HCT116 (cell line): ENCODE data around the gene SLC6A3. TPM values are rescaled to one million over a fixed set of nuclear protein-coding genes. Genes with fewer than 3 reads are reported as not detected.

Experiments
- ATAC-seq: fragments of 200-7000 bp; cut with Tn5 transposase; 2 replicates; pipeline ENCODE4 v1.9.1; 2020; ENCODE audit warnings: mild to moderate bottlenecking, moderate library complexity
- BruUV-seq: library from RNA; stranded (reverse); fragments of 400-500 nt; replicated peaks from 2 replicates; lab custom pipeline; 2021; lab: Mats Ljungman, UMichigan
- CTCF ChIA-PET: fragments of 300-600 bp; sonication (Branson Sonifier 250); formaldehyde crosslinking; loops from one replicate; lab custom pipeline; 2021; ENCODE audit warnings: antibody characterized with exemption; lab: Charles Lee
- POLR2A ChIA-PET: fragments of 300-600, 350-600 bp; sonication (Branson Sonifier 250); formaldehyde crosslinking; loops from one replicate; lab custom pipeline; 2021; ENCODE audit warnings: antibody characterized with exemption; lab: Charles Lee
- RAD21 ChIA-PET, 2 experiments: fragments of 300-600 bp; sonication (Branson Sonifier 250); formaldehyde crosslinking; loops; one replicate each; lab custom pipeline; 2023; ENCODE audit warnings: low total read pairs in 2 of 2; ENCODE audit not compliant: uncharacterized antibody in 2 of 2, unreplicated experiment in 2 of 2, low non-redundant PET in 1 of 2; lab: Charles Lee
- DNase-seq: peaks from one replicate; pipeline ENCODE4 v3.0.0-alpha.2; 2010; ENCODE audit warnings: low read depth, low spot score
- H2AFZ ChIP-seq: fragments of 200-600 bp; shearing (Covaris generic), sonication (generic); 2 replicates; pipeline ENCODE4 v1.6.1; 2017; ENCODE audit warnings: low read depth, mixed run types, mixed read lengths, antibody characterized with exemption, low read length; ENCODE audit not compliant: poor library complexity, severe bottlenecking
- H3K27ac ChIP-seq: 2 replicates; pipeline ENCODE4 v1.5.1; 2012; ENCODE audit warnings: low read depth, low read length
- H3K27me3 ChIP-seq: fragments of 200-600 bp; sonication (generic); 2 replicates; pipeline ENCODE4 v1.6.1; 2016; ENCODE audit warnings: mixed run types, low read length, mixed read lengths; ENCODE audit not compliant: insufficient read depth
- H3K36me3 ChIP-seq, 2 experiments: fragments of 200-500 bp in 1 of 2; fragments of 200-600 bp in 1 of 2; sonication (Bioruptor generic) in 1 of 2; sonication (generic) in 1 of 2; 2 replicates each; pipeline versions ENCODE4 v1.5.1 to v1.6.1; 2014 to 2016; ENCODE audit warnings: low read length in 2 of 2, inconsistent platforms in 1 of 2, mixed read lengths in 1 of 2, mixed run types in 1 of 2; ENCODE audit not compliant: insufficient read depth in 2 of 2, control insufficient read depth in 1 of 2
- H3K4me1 ChIP-seq, 2 experiments: fragments of 200-600 bp in 1 of 2; sonication (generic) in 1 of 2; 2 replicates each; pipeline versions ENCODE4 v1.5.1 to v1.6.1; 2012 to 2017; ENCODE audit warnings: low read length in 2 of 2, inconsistent platforms in 1 of 2, mild to moderate bottlenecking in 1 of 2, mixed read lengths in 1 of 2, mixed run types in 1 of 2, moderate library complexity in 1 of 2; ENCODE audit not compliant: insufficient read depth in 2 of 2, control insufficient read depth in 1 of 2
- H3K4me2 ChIP-seq: fragments of 200-600 bp; sonication (generic); 2 replicates; pipeline ENCODE4 v1.6.1; 2017; ENCODE audit warnings: mixed run types, low read length, mixed read lengths
- H3K4me3 ChIP-seq, 2 experiments: fragments of 200-600 bp in 1 of 2; sonication (generic) in 1 of 2; replicated peaks in 1 of 2; 2 replicates each; pipeline ENCODE4 v1.5.1; 2011 to 2016; ENCODE audit warnings: low read length in 2 of 2, control low read depth in 1 of 2, low read depth in 1 of 2, mild to moderate bottlenecking in 1 of 2, mixed read lengths in 1 of 2, mixed run types in 1 of 2
- H3K79me2 ChIP-seq: fragments of 200-600 bp; sonication (generic); 2 replicates; pipeline ENCODE4 v1.6.1; 2017; ENCODE audit warnings: mild to moderate bottlenecking, mixed run types, low read length, moderate library complexity, mixed read lengths; ENCODE audit not compliant: insufficient read depth
- H3K9ac ChIP-seq: fragments of 200-600 bp; sonication (generic); 2 replicates; pipeline ENCODE4 v1.6.1; 2016; ENCODE audit warnings: low read length, mixed read lengths
- H3K9me2 ChIP-seq: fragments of 200-600 bp; sonication (generic), shearing (Covaris generic); 2 replicates; pipeline ENCODE4 v1.6.1; 2017; ENCODE audit warnings: mixed run types, mild to moderate bottlenecking, moderate library complexity; ENCODE audit not compliant: insufficient read depth
- H3K9me3 ChIP-seq, 2 experiments: fragments of 200-500 bp in 1 of 2; fragments of 200-600 bp in 1 of 2; sonication (Bioruptor generic) in 1 of 2; sonication (generic) in 1 of 2; 2 replicates each; pipeline ENCODE4 v1.6.1; 2014 to 2017; ENCODE audit warnings: low read length in 2 of 2, mixed read lengths in 2 of 2, inconsistent platforms in 1 of 2, low read depth in 1 of 2, mild to moderate bottlenecking in 1 of 2, mixed run types in 1 of 2, moderate library complexity in 1 of 2; ENCODE audit not compliant: control insufficient read depth in 1 of 2, insufficient read depth in 1 of 2
- H4K20me1 ChIP-seq: fragments of 200-600 bp; sonication (generic), shearing (Covaris generic); 2 replicates; pipeline ENCODE4 v1.6.1; 2017; ENCODE audit warnings: mixed run types, mild to moderate bottlenecking, moderate library complexity; ENCODE audit not compliant: insufficient read depth
- EGR1 ChIP-seq: IDR thresholded peaks from 2 replicates; pipeline ENCODE4 v1.6.1; 2012; ENCODE audit warnings: low read depth
- ELF1 ChIP-seq: IDR thresholded peaks from 2 replicates; pipeline ENCODE4 v1.6.1; 2012; ENCODE audit warnings: low read depth, borderline replicate concordance
- EZH2 ChIP-seq: fragments of 200-600 bp; sonication (generic); IDR thresholded peaks from 2 replicates; pipeline ENCODE4 v1.6.1; 2017; ENCODE audit warnings: antibody characterized with exemption, mixed run types
- FOSL1 ChIP-seq: IDR thresholded peaks from 2 replicates; pipeline ENCODE4 v1.6.1; 2012; ENCODE audit warnings: low read depth
- POLR2AphosphoS5 ChIP-seq: IDR thresholded peaks from 2 replicates; pipeline ENCODE4 v1.6.1; 2011; ENCODE audit warnings: mild to moderate bottlenecking, low read depth, low read length, moderate library complexity
- SIN3A ChIP-seq: IDR thresholded peaks from 2 replicates; pipeline ENCODE4 v1.6.1; 2012; ENCODE audit warnings: low read depth
- SRF ChIP-seq: IDR thresholded peaks from 2 replicates; pipeline ENCODE4 v1.6.1; 2012; ENCODE audit warnings: low read depth
- intact Hi-C: fragments of 100-400 bp; cut with micrococcal nuclease; formaldehyde crosslinking; loops from 2 replicates; pipeline ENCODE4 v1.10.0; 2022
- total RNA-seq: library from RNA; stranded (reverse); gene quantifications from one replicate; pipeline ENCODE4 v1.2.1, GENCODE V29; 2021; ENCODE audit not compliant: unreplicated experiment
- TF ChIP-seq, protein P1 (sequence below): IDR thresholded peaks from 2 replicates; pipeline ENCODE4 v1.6.1; 2012; ENCODE audit warnings: low read depth
- TF ChIP-seq, protein P2 (sequence below): IDR thresholded peaks from 2 replicates; pipeline ENCODE4 v1.6.1; 2012
- TF ChIP-seq, protein P3 (sequence below): IDR thresholded peaks from 2 replicates; pipeline ENCODE4 v1.6.1; 2012

The SLC6A3 gene
- total RNA-seq, 1 experiment from 2014 or later, result not detected

DNA sequence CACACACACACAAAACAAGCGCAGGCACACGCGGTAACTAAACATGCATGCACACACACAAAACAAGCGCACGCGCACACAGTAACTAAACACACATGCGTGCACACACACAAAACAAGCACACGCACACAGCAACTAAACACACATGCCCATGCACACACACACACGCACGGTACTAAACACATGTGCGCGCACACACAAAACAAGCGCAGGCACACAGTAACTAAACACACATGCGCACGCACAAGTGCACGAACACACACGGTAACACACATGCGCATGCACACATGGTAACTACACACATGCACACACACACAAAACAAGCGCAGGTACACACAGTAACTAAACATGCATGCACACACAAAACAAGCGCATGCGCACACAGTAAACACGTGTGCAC is 19.9 kb upstream of the SLC6A3 start:
- no peak overlapping the region for H3K27ac ChIP-seq
- DNase-seq (no peak), ATAC-seq (no peak)
- intact Hi-C loops, result no loop called here
- ChIA-PET RAD21 (no interaction called here), CTCF (no interaction called here), POLR2A (no interaction called here)
- peaks cover 0 to 3% of the 10 kb centered on the region in 2 experiments; a peak in 1 of 4 replicates for H3K9me3 ChIP-seq
- H3K79me2 ChIP-seq, result no peaks in the 10 kb centered on the region
- no peak overlapping the region for H3K4me2 ChIP-seq
- H3K4me3 ChIP-seq, result no peak overlapping the region
- no TSS peak for BruUV-seq
- H3K9ac ChIP-seq, result no peak overlapping the region
- H4K20me1 ChIP-seq, result no peaks in the 10 kb centered on the region
- no peaks in the 10 kb centered on the region for H3K27me3 ChIP-seq
- H3K9me2 ChIP-seq, result no peaks in the 10 kb centered on the region
- H3K36me3 ChIP-seq, result peaks cover 14 to 33% of the 10 kb centered on the region in 2 experiments
- TF ChIP-seq EGR1 (no peak), ELF1 (no peak), SIN3A (no peak), POLR2AphosphoS5 (no peak), SRF (no peak), EZH2 (no peak), FOSL1 (no peak)
- TF ChIP-seq, protein P1, sequence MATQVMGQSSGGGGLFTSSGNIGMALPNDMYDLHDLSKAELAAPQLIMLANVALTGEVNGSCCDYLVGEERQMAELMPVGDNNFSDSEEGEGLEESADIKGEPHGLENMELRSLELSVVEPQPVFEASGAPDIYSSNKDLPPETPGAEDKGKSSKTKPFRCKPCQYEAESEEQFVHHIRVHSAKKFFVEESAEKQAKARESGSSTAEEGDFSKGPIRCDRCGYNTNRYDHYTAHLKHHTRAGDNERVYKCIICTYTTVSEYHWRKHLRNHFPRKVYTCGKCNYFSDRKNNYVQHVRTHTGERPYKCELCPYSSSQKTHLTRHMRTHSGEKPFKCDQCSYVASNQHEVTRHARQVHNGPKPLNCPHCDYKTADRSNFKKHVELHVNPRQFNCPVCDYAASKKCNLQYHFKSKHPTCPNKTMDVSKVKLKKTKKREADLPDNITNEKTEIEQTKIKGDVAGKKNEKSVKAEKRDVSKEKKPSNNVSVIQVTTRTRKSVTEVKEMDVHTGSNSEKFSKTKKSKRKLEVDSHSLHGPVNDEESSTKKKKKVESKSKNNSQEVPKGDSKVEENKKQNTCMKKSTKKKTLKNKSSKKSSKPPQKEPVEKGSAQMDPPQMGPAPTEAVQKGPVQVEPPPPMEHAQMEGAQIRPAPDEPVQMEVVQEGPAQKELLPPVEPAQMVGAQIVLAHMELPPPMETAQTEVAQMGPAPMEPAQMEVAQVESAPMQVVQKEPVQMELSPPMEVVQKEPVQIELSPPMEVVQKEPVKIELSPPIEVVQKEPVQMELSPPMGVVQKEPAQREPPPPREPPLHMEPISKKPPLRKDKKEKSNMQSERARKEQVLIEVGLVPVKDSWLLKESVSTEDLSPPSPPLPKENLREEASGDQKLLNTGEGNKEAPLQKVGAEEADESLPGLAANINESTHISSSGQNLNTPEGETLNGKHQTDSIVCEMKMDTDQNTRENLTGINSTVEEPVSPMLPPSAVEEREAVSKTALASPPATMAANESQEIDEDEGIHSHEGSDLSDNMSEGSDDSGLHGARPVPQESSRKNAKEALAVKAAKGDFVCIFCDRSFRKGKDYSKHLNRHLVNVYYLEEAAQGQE, result no peak
- TF ChIP-seq, protein P2, sequence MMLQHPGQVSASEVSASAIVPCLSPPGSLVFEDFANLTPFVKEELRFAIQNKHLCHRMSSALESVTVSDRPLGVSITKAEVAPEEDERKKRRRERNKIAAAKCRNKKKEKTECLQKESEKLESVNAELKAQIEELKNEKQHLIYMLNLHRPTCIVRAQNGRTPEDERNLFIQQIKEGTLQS, result no peak
- TF ChIP-seq, protein P3, sequence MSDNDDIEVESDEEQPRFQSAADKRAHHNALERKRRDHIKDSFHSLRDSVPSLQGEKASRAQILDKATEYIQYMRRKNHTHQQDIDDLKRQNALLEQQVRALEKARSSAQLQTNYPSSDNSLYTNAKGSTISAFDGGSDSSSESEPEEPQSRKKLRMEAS, result no peak
- H2AFZ ChIP-seq, result no peak overlapping the region
- no peaks in the 10 kb centered on the region for H3K4me1 ChIP-seq
